GM21360 (cell line): Measurements from ENCODE around the gene TMEM240.
"Not testable (repeated sequence)": the region's sequence is repeated elsewhere in the genome, so short reads cannot be mapped to it uniquely, and the experiment has no call there.

ENCODE experiments used
- ATAC-seq: cut with Tn5 transposase; IDR thresholded peaks from one replicate; pipeline ENCODE4 v1.9.1; 2021; ENCODE audit warnings: mild to moderate bottlenecking, moderate library complexity; ENCODE audit not compliant: unreplicated experiment

Gene TMEM240

GRCh38 chr1:1505366-1505798, 35.0 kb downstream of the TMEM240 start:
- peak; percentile 54 for ATAC-seq

GRCh38 chr1:1504777-1505365, 35.6 kb downstream of the TMEM240 start:
- ATAC-seq: not testable (repeated sequence)

GRCh38 chr1:1495461-1495975, 44.9 kb downstream of the TMEM240 start:
- ATAC-seq: not testable (repeated sequence)

- ATAC-seq: not testable (repeated sequence)
Measured at GRCh38 chr1:1494311-1494710, 46.1 kb downstream of the TMEM240 start.

- ATAC-seq: no peak
Measured at GRCh38 chr1:1491601-1492000, 48.8 kb downstream of the TMEM240 start.

- no peak for ATAC-seq
Measured at GRCh38 chr1:1490633-1491230, 49.7 kb downstream of the TMEM240 start.

GRCh38 chr1:1489861-1490260, 50.6 kb downstream of the TMEM240 start:
- no peak for ATAC-seq

- ATAC-seq: no peak
Measured at GRCh38 chr1:1489231-1489630, 51.2 kb downstream of the TMEM240 start.

- no peak for ATAC-seq
Measured at GRCh38 chr1:1487701-1488100, 52.7 kb downstream of the TMEM240 start.

GRCh38 chr1:1485755-1486317, 54.6 kb downstream of the TMEM240 start:
- ATAC-seq: not testable (repeated sequence)

- not testable (repeated sequence) for ATAC-seq
Measured at GRCh38 chr1:1484976-1485750, 55.3 kb downstream of the TMEM240 start.
